ENCODE results near the gene NFX1. TPM values are rescaled to one million over a fixed set of nuclear protein-coding genes. Genes with fewer than 3 reads are reported as not detected.

Gene NFX1
- total and polyA plus RNA-seq, 12 donors = 17.5 to 44.4 (median 31.2) TPM

DNA sequence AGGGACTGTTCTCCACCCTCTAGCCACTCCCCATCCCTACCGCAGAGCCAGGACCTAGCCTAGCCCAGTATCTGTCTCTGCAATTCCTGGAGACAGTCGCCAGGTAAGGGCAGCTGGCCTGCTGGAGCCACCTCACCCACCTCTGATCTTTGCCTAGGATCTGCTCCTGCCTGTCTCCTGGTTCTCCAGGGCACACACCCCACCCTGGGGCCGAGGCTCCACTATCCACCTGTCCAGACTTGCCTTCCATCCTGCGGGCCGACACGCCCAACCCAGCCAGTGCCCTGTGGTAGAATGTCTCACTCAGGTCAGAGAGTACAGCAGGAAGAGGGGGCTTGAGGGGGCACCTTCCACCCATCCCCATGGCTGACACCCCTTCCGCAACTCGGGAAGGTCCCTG, 127.8 kb downstream of the NFX1 start:
- H3K27ac ChIP-seq = no peak overlapping the region
- no peak overlapping the region for H3K4me3 ChIP-seq
- intact Hi-C loops (cut with DNase I) = loop anchor here (5.0 kb wide), 2 partner anchors 39 to 46 kb away; no protein-coding TSS in a partner anchor
- 81 to 93% (median 86%) methylated on average over 3 to 8 of the region's 8 CpGs for WGBS, 4 donors
- TF ChIP-seq CTCF (IDR thresholded peaks at IDR 0.05) = no peak
- no peak for TF ChIP-seq POLR2A (IDR thresholded peaks at IDR 0.05)
- H3K9me3 ChIP-seq (replicated peaks in 1 of 3) = no peaks in the 10 kb centered on the region
- H3K27me3 ChIP-seq = no peaks in the 10 kb centered on the region
- H3K36me3 ChIP-seq (replicated peaks in 1 of 2) = no peaks in the 10 kb centered on the region
- no peak for DNase-seq
- no peaks in the 10 kb centered on the region for H3K4me1 ChIP-seq (replicated peaks in 1 of 2)

DNA sequence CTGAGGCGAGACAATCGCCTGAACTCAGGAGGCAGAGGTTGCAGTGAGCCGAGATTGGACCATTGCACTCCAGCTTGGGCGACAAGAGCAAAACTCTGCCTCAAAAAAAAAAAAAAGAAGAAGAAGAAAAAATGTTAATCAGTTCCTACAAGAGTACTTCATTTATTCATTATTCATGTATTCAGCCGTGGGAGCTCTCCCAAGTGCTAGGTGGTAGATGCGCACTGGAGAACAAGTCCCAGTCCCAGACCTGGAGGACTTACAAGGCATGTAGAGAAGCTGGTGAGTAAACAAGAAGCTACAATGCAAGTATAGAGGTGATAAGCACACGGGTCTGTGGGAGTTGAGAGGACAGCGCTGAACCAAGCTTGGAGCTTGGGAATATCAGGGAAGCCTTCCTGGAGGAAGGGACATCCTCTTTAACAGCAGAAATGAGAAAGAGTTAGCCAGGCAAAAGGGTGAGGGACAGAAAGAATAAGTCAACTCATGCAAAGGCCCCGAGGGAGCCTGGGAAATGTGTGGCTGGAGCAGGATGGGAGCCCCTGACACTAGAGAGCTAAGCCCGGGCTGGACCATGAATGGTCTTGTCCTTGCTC, 129.5 kb downstream of the NFX1 start:
- Histone ChIP-seq H3K27me3 (no peaks in the 10 kb centered on the region), H3K4me3 (no peak overlapping the region), H3K4me1 (replicated peaks in 1 of 2) (no peaks in the 10 kb centered on the region), H3K27ac (no peak overlapping the region), H3K36me3 (replicated peaks in 1 of 2) (no peaks in the 10 kb centered on the region), H3K9me3 (replicated peaks in 1 of 3) (no peaks in the 10 kb centered on the region)
- intact Hi-C loops (cut with DNase I) = loop anchor here (5.0 kb wide), 2 partner anchors 37 to 48 kb away; no protein-coding TSS in a partner anchor
- 72 to 82% (median 78%) methylated on average over 10 of the region's 10 CpGs for WGBS, 4 donors
- no peak for TF ChIP-seq POLR2A (IDR thresholded peaks at IDR 0.05)
- no peak for TF ChIP-seq CTCF (IDR thresholded peaks at IDR 0.05)
- DNase-seq = no peak

Small RNA genes lying within 50 kb of the gene (small RNA-seq; reads per million reads assigned to genes)
- gene RF00019 = 0 reads per million in 2 donors

Other genes with a start within 250 kb of the NFX1 start
- gene SMU1, start 213.8 kb upstream of the NFX1 start, total RNA-seq = 10 to 100 TPM; 15.0 to 28.3 (median 21.9) TPM
- gene SMU1, start 213.8 kb upstream of the NFX1 start, polyA plus RNA-seq = 10 to 100 TPM in 1 of 3 donors, 1 to 10 TPM in 2; 6.9 to 23.3 (median 8.0) TPM
- gene B4GALT1, start 123.2 kb upstream of the NFX1 start, total RNA-seq = 100 to 1,000 TPM in 1 of 9 donors, 10 to 100 TPM in 8; 23.8 to 117 (median 67.6) TPM
- gene B4GALT1, start 123.2 kb upstream of the NFX1 start, polyA plus RNA-seq = 10 to 100 TPM; 18.7 to 70.5 (median 21.9) TPM
- 10 to 100 TPM in 1 of 9 donors, 1 to 10 TPM in 2, not detected in 6; 1.7 to 12.0 (median 5.0) TPM for gene SPINK4, start 50.3 kb upstream of the NFX1 start, total RNA-seq
- gene SPINK4, start 50.3 kb upstream of the NFX1 start, polyA plus RNA-seq = 1 to 10 TPM in 2 of 3 donors, not detected in 1; 1.8 to 4.3 TPM
- 100 to 1,000 TPM in 3 of 9 donors, 10 to 100 TPM in 6; 46.9 to 141 (median 69.2) TPM for gene BAG1, start 25.8 kb upstream of the NFX1 start, total RNA-seq
- 10 to 100 TPM; 52.7 to 94.2 (median 55.0) TPM for gene BAG1, start 25.8 kb upstream of the NFX1 start, polyA plus RNA-seq
- gene CHMP5, start 25.5 kb upstream of the NFX1 start, total RNA-seq = 100 to 1,000 TPM in 1 of 9 donors, 10 to 100 TPM in 8; 52.4 to 114 (median 68.3) TPM
- 100 to 1,000 TPM in 1 of 3 donors, 10 to 100 TPM in 2; 35.6 to 107 (median 49.5) TPM for gene CHMP5, start 25.5 kb upstream of the NFX1 start, polyA plus RNA-seq
- 1 to 10 TPM in 5 of 9 donors, under 1 TPM in 2, not detected in 2; 0.33 to 4.5 (median 2.3) TPM for gene AQP7, start 112.1 kb downstream of the NFX1 start, total RNA-seq
- 10 to 100 TPM in 1 of 3 donors, 1 to 10 TPM in 1, under 1 TPM in 1; 0.51 to 32.5 (median 3.5) TPM for gene AQP7, start 112.1 kb downstream of the NFX1 start, polyA plus RNA-seq
- gene AQP3, start 157.1 kb downstream of the NFX1 start, total RNA-seq = 10 to 100 TPM in 3 of 9 donors, 1 to 10 TPM in 6; 1.2 to 17.9 (median 2.7) TPM
- gene AQP3, start 157.1 kb downstream of the NFX1 start, polyA plus RNA-seq = 1 to 10 TPM in 1 of 3 donors, under 1 TPM in 2; 0.88 to 2.5 (median 0.94) TPM
- 10 to 100 TPM; 17.0 to 45.7 (median 25.1) TPM for gene NOL6, start 183.4 kb downstream of the NFX1 start, total RNA-seq
- 10 to 100 TPM; 36.9 to 45.1 (median 44.0) TPM for gene NOL6, start 183.4 kb downstream of the NFX1 start, polyA plus RNA-seq
- under 1 TPM in 1 of 9 donors, not detected in 8; under 0.01 TPM for gene ANKRD18B, start 233.7 kb downstream of the NFX1 start, total RNA-seq
- not detected for gene ANKRD18B, start 233.7 kb downstream of the NFX1 start, polyA plus RNA-seq